Central memory CD8-positive, alpha-beta T cell (primary cell): Measurements from ENCODE around the gene ATP6AP1.

Experiments used
- ATAC-seq: fragments of 150-1000 bp; cut with Tn5 transposase; replicated peaks from 2 replicates; pipeline ENCODE4 v1.10.0; 2022; ENCODE audit warnings: mild to moderate bottlenecking, moderate FRiP score, moderate number of reproducible peaks; ENCODE audit not compliant: poor library complexity, severe bottlenecking; ENCODE audit errors: extremely low read depth
- DNase-seq, 2 donors: peaks; one replicate each; pipeline ENCODE4 v3.0.0; 2021; ENCODE audit warnings: low spot score in 2 of 2
- H3K27ac Mint-ChIP-seq: one replicate; pipeline ENCODE4 v1.8.0; 2022; ENCODE audit warnings: low read depth, mild to moderate bottlenecking, moderate library complexity, mixed read lengths
- H3K27me3 Mint-ChIP-seq: one replicate; pipeline ENCODE4 v1.8.0; 2022; ENCODE audit warnings: mixed read lengths
- H3K36me3 Mint-ChIP-seq: one replicate; pipeline ENCODE4 v1.8.0; 2022; ENCODE audit warnings: mild to moderate bottlenecking, moderate library complexity, mixed read lengths; ENCODE audit not compliant: insufficient read depth
- H3K4me1 Mint-ChIP-seq: one replicate; pipeline ENCODE4 v1.8.0; 2022; ENCODE audit warnings: mixed read lengths
- H3K4me3 Mint-ChIP-seq: one replicate; pipeline ENCODE4 v1.8.0; 2022; ENCODE audit warnings: mild to moderate bottlenecking, moderate library complexity, mixed read lengths
- H3K9me3 Mint-ChIP-seq: one replicate; pipeline ENCODE4 v1.8.0; 2022; ENCODE audit warnings: mixed read lengths

ATP6AP1 gene

GRCh38 chrX:154478728-154479622, 50.5 kb downstream of the ATP6AP1 start, which contains the start of gene LAGE3:
TSS of gene LAGE3 (minus strand) at chrX:154479281. CDS start at chrX:154478915, 366 bp downstream.
- H3K9me3 Mint-ChIP-seq = no peaks in the 10 kb centered on the region
- peaks cover 15% of the 10 kb centered on the region for H3K36me3 Mint-ChIP-seq
- peak within 1 kb of the TSS; percentile 84 for H3K27ac Mint-ChIP-seq
- no peaks in the 10 kb centered on the region for H3K27me3 Mint-ChIP-seq
- ATAC-seq (peak; percentile 84), DNase-seq (peak; percentile 91 to 92)
- H3K4me3 Mint-ChIP-seq = peak within 1 kb of the TSS; percentile 77
- H3K4me1 Mint-ChIP-seq = peaks cover 5% of the 10 kb centered on the region

DNA sequence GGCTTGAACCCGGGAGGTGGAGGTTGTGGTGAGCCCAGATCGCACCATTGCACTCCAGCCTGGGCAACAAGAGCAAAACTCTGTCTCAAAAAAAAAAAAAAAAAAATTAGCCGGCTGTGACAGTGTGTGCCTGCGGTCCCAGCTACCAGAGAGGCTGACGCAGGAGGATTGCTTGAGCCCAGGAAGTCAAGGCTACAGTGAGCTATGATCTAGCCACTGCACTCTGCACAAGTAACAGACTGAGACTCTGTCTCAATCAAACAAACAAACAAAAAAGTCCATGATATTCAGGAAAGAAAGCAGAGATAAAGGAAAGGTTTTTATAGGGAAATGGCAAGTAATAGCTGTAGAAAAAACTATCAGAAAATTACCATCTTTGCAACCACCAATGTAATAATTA, 52.7 kb downstream of the ATP6AP1 start:
- ATAC-seq = no peak
- Mint-ChIP-seq H3K9me3 (no peaks in the 10 kb centered on the region), H3K27ac (no peak overlapping the region), H3K27me3 (no peaks in the 10 kb centered on the region), H3K4me3 (no peak overlapping the region), H3K36me3 (peaks cover 15% of the 10 kb centered on the region), H3K4me1 (peaks cover 5% of the 10 kb centered on the region)
- DNase-seq = no peak

- ATAC-seq (no peak), DNase-seq (no peak)
- Mint-ChIP-seq H3K4me3 (no peak overlapping the region), H3K27me3 (no peaks in the 10 kb centered on the region), H3K4me1 (peaks cover 5% of the 10 kb centered on the region), H3K9me3 (no peaks in the 10 kb centered on the region), H3K36me3 (peaks cover 17% of the 10 kb centered on the region), H3K27ac (no peak overlapping the region)
These were observed 53.6 kb downstream of the ATP6AP1 start for GRCh38 chrX:154481911-154482601.

DNA sequence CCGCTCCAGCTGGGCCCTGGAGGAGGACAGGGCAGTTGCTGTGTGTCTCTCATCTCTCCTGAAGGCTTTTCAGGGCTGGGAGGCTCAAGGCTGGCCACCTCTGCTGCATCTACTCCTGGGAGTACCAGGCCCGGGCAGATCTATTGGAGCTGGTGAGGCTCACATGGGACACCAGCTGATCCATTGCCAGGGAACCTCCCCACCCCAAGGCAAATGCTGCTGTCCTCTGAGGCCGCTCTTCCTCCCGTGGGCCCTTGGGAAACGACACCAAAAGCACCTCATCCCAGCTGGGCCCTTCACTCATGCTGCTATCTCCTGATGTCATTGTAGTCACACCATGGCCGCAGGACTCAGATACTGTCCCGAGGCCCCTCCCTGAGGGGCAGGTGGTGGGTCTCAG, 54.3 kb downstream of the ATP6AP1 start:
- no peak overlapping the region for H3K4me3 Mint-ChIP-seq
- H3K4me1 Mint-ChIP-seq = peaks cover 8% of the 10 kb centered on the region
- H3K9me3 Mint-ChIP-seq = no peaks in the 10 kb centered on the region
- ATAC-seq (no peak), DNase-seq (no peak)
- no peak overlapping the region for H3K27ac Mint-ChIP-seq
- no peaks in the 10 kb centered on the region for H3K27me3 Mint-ChIP-seq
- peaks cover 18% of the 10 kb centered on the region for H3K36me3 Mint-ChIP-seq

- H3K36me3 Mint-ChIP-seq = peaks cover 19% of the 10 kb centered on the region
- DNase-seq (no peak), ATAC-seq (no peak)
- no peaks in the 10 kb centered on the region for H3K27me3 Mint-ChIP-seq
- peaks cover 13% of the 10 kb centered on the region for H3K4me1 Mint-ChIP-seq
- no peak overlapping the region for H3K4me3 Mint-ChIP-seq
- H3K9me3 Mint-ChIP-seq = no peaks in the 10 kb centered on the region
- no peak overlapping the region for H3K27ac Mint-ChIP-seq
These were observed 54.8 kb downstream of the ATP6AP1 start for GRCh38 chrX:154483325-154483724.

GRCh38 chrX:154484255-154485149, 56.0 kb downstream of the ATP6AP1 start:
- no peak for ATAC-seq
- Mint-ChIP-seq H3K27ac (no peak overlapping the region), H3K36me3 (peaks cover 11% of the 10 kb centered on the region), H3K27me3 (no peaks in the 10 kb centered on the region), H3K9me3 (no peaks in the 10 kb centered on the region), H3K4me3 (peak overlapping the region; percentile 52), H3K4me1 (peaks cover 14% of the 10 kb centered on the region)
- no peak for DNase-seq

GRCh38 chrX:154485150-154486051, 56.9 kb downstream of the ATP6AP1 start:
- Mint-ChIP-seq H3K9me3 (no peaks in the 10 kb centered on the region), H3K4me1 (peaks cover 18% of the 10 kb centered on the region), H3K36me3 (peaks cover 15% of the 10 kb centered on the region)

DNA sequence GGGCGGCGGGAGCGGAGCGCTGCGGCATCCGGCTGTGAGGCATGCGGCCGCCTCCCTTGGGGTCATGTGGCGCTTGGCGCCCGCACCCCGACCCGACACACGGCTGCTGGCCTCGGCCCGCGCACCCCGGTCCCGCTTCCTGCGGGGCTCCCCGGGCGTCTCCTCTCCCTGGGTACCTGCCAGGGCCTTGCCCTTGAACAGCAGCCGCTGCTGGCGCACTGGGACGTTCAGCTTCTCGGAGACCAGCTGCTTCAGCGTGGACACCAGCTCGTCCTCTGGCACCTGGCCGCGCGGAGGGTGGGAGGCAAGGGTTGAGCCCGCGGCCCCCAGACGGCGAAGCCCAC, 57.5 kb downstream of the ATP6AP1 start:
- H3K9me3 Mint-ChIP-seq = no peaks in the 10 kb centered on the region
- H3K36me3 Mint-ChIP-seq = peaks cover 15% of the 10 kb centered on the region
- DNase-seq (peak; percentile 12 to 17), ATAC-seq (peak; percentile 7)
- H3K4me1 Mint-ChIP-seq = peaks cover 18% of the 10 kb centered on the region
- H3K4me3 Mint-ChIP-seq = peak overlapping the region; percentile 52
- H3K27ac Mint-ChIP-seq = no peak overlapping the region
- H3K27me3 Mint-ChIP-seq = no peaks in the 10 kb centered on the region

More at GRCh38 chrX:154485150-154486051, 56.9 kb downstream of the ATP6AP1 start:
- H3K27ac Mint-ChIP-seq = no peak overlapping the region
- DNase-seq (no peak), ATAC-seq (no peak)
- H3K27me3 Mint-ChIP-seq = no peaks in the 10 kb centered on the region
- peak overlapping the region; percentile 52 for H3K4me3 Mint-ChIP-seq
